NB4 (cell line): ENCODE measurements around the gene HSPB1.
"Not testable (repeated sequence)": the region's sequence is repeated elsewhere in the genome, so short reads cannot be mapped to it uniquely, and the experiment has no call there.

Source experiments
- DNase-seq: peaks from one replicate; pipeline ENCODE4 v3.0.0; 2010; ENCODE audit warnings: low read depth
- H3K4me3 ChIP-seq: one replicate; pipeline ENCODE4 v1.5.1; 2011; ENCODE audit warnings: mild to moderate bottlenecking, low read depth, low read length, moderate library complexity
- CTCF ChIP-seq: IDR thresholded peaks from one replicate; pipeline ENCODE4 v1.5.1; 2012; ENCODE audit warnings: low read depth, low read length
- MAX ChIP-seq: IDR thresholded peaks from 2 replicates; pipeline ENCODE4 v1.6.1; 2011; ENCODE audit warnings: low read depth, low read length
- MYC ChIP-seq: IDR thresholded peaks from 2 replicates; pipeline ENCODE4 v1.6.1; 2011; ENCODE audit warnings: low read depth, low read length
- POLR2A ChIP-seq: IDR thresholded peaks from 2 replicates; pipeline ENCODE4 v1.6.1; 2011; ENCODE audit warnings: mild to moderate bottlenecking; ENCODE audit not compliant: insufficient read length; ENCODE audit errors: extremely low read depth

HSPB1 gene

GRCh38 chr7:76268376-76268775 lies 34.1 kb upstream of the HSPB1 start:
- H3K4me3 ChIP-seq, result no peak overlapping the region
- DNase-seq, result no peak
- no peak for TF ChIP-seq POLR2A
- TF ChIP-seq MAX, result no peak
- no peak for TF ChIP-seq MYC
- TF ChIP-seq CTCF, result no peak

GRCh38 chr7:76269895-76270294 lies 32.6 kb upstream of the HSPB1 start:
- no peak for DNase-seq
- TF ChIP-seq MAX, result no peak
- TF ChIP-seq MYC, result no peak
- no peak for TF ChIP-seq POLR2A
- TF ChIP-seq CTCF, result no peak
- H3K4me3 ChIP-seq, result no peak overlapping the region

GRCh38 chr7:76271384-76271783 lies 31.1 kb upstream of the HSPB1 start:
- not testable (repeated sequence) for DNase-seq, H3K4me3 ChIP-seq

GRCh38 chr7:76272142-76272541 lies 30.3 kb upstream of the HSPB1 start:
- DNase-seq, result no peak
- H3K4me3 ChIP-seq, result no peak overlapping the region
- TF ChIP-seq MYC (no peak), MAX (no peak), CTCF (no peak), POLR2A (no peak)

- TF ChIP-seq CTCF (no peak), MYC (no peak), POLR2A (no peak), MAX (no peak)
- no peak overlapping the region for H3K4me3 ChIP-seq
- no peak for DNase-seq
Observed at GRCh38 chr7:76272851-76273497, 29.5 kb upstream of the HSPB1 start.

GRCh38 chr7:76273503-76273902 lies 29.0 kb upstream of the HSPB1 start:
- TF ChIP-seq MAX (no peak), POLR2A (no peak), CTCF (no peak), MYC (no peak)
- DNase-seq, result no peak
- no peak overlapping the region for H3K4me3 ChIP-seq
